Right ventricle myocardium inferior (tissue), 1 donor: ENCODE data around the gene WDR91. TPM values are rescaled to one million over a fixed set of nuclear protein-coding genes. Genes with fewer than 3 reads are reported as not detected.
A peak's percentile ranks its signal among the peaks of the same experiment; 100 is the strongest.

ENCODE experiments used
- ATAC-seq: fragments of 200-7000 bp; cut with Tn5 transposase; one replicate; pipeline ENCODE4 v1.9.1; 2020; ENCODE audit warnings: mild to moderate bottlenecking, moderate library complexity
- DNase-seq: peaks from one replicate; pipeline ENCODE4 v3.0.0; 2021; ENCODE audit errors: missing footprints
- intact Hi-C: fragments of 100-400 bp; cut with DNase I; formaldehyde crosslinking; loops from one replicate; pipeline ENCODE4 v1.11.0; 2022
- long read RNA-seq: library from polyadenylated mRNA; unstranded; transcript quantifications from one replicate; pipeline ENCODE4 v2.0.0, GENCODE V29; 2021
- total RNA-seq: library from RNA; stranded (reverse); fragmentation: NEBNext Ultra II Directional; extraction: Animal tissue kit (Norgen Biotek cat#: 25700); gene quantifications from one replicate; pipeline ENCODE4 v1.2.1, GENCODE V29; 2021
- donor health status: DM: no; HTN: yes; CAD: no; lungs with severe emphysema.

WDR91 gene
- total RNA-seq: 3.8 TPM
- long read RNA-seq, full-length matches to known transcripts: 4 of 6 reads
- long read RNA-seq, partial matches to known transcripts: 1 of 6 reads
- long read RNA-seq, other reads (novel, unspliced or antisense): 1 of 6 reads

DNA sequence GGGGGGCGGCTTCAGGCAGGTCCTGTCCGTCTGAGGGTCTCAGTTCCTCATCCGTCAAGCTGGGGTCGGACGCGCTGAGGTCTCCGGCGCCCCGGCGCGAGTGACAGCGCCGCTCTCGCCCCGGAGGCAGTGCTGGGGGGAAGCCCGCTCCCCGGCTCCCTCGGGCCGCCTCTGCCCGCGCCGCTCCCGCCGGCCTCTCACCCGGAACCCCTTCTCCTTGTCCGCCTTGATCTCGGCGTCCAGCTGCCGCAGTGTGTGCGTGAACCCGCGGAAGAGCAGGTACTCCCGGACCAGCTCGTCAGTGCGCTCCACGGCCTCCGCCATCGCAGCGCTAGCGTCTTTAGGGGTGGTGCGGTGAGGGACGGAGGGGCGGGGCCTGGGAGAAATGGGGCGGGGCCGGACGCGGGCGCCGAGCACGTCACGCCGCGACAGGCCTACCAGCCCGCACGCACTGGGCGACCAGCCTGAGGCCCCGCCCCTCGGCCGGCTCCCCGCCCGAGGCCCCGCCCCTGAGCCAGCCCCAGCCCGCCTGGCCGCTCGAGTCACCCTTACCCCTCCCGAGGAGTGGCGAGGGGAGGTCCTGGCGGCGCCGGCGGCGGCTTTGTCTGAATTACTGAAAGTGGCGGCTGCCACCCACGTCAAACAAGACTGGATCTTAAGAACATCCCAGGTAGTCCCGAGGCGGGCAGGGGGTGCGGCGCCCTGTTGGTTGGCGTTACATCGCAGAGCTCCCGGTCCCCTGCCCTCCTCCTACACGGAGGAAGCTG, at the start of gene WDR91:
Gene WDR91, minus strand, starts transcription at position 348 of the 767 bp plus-strand sequence. Its CDS starts 24 bp downstream, at position 324.
- peak; percentile 99 for ATAC-seq
- peak; percentile 97 for DNase-seq
- intact Hi-C loops: no loop called here

DNA sequence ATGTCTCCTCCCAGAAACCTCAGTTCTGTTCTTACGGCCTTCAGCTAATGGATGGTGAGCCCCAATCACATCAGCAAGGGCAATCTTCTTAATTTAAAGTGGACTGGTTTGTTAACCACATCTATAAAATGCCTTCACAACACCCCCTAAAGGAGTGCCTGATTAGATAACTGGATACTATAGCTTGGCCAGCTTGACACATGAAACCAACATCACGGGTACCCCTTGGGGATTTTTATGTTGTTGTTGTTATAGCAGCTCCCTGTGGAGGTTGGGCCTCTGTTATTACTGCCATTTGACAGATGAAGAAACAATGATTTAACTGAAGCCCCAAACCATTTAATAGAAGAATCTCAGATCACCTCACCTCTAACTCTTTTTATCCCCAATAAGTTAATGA, 49.1 kb upstream of the WDR91 start:
- DNase-seq: no peak
- intact Hi-C loops: no loop called here
- no peak for ATAC-seq

DNA sequence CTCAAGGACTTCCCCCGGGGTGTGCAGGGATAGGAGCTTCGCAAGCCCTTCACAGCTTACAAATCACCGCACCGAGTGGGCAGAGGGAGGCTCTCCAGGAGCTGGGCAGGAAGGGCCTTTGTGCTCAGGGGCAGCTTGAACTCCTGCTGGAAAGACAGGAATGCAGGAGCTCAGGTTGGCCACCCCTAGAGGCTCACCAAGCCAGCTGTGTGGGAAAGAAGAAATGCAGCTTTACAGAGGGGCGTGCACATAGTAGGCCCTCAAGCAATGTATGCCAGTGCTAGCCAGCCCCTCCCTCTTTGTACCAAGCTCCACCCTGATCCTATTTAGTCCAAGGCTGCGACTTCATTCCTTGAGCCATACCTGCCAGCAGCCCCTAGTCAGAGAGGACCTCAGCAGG, 48.4 kb upstream of the WDR91 start:
- intact Hi-C loops: no loop called here
- DNase-seq: no peak
- ATAC-seq: no peak

DNA sequence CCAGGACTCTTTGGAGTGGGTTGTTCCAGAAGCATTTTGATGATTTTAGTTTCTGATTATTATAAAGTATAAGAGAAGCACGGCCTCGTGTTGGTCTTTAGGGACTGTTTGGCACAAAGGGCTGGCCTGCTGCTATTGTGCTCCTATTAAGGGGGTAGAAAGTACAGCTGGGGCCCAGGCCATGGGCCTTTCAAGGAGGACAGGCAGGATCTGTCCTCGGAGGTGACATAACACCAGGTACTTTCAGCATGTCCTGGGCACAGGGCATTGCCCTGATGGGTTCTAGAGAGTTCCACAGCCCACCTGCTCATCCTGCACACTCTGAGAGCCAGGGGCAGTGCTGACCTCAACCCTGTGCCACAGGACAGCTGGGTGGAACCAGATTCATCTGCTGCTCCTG, 47.3 kb upstream of the WDR91 start:
- ATAC-seq: no peak
- no peak for DNase-seq
- intact Hi-C loops: no loop called here

DNA sequence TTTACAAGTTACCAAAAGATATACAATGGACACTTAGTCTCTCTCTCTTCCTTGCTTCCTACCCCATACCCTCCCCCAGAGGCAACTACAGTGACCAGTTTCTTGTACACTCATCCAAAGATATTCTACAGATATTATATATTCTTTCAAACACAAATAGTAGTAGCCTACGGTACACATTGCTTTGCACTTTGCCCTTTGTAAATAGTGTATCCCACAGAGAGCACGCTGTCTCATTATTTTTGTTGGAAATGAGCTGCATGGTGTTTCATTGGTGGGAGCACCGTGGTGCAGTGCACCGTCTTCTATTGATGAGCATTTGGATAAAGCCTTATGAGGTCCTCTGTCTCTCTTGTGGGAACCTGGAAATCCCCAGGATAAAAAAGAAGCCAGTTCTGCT, 46.5 kb upstream of the WDR91 start:
- intact Hi-C loops: no loop called here
- no peak for DNase-seq
- ATAC-seq: no peak

DNA sequence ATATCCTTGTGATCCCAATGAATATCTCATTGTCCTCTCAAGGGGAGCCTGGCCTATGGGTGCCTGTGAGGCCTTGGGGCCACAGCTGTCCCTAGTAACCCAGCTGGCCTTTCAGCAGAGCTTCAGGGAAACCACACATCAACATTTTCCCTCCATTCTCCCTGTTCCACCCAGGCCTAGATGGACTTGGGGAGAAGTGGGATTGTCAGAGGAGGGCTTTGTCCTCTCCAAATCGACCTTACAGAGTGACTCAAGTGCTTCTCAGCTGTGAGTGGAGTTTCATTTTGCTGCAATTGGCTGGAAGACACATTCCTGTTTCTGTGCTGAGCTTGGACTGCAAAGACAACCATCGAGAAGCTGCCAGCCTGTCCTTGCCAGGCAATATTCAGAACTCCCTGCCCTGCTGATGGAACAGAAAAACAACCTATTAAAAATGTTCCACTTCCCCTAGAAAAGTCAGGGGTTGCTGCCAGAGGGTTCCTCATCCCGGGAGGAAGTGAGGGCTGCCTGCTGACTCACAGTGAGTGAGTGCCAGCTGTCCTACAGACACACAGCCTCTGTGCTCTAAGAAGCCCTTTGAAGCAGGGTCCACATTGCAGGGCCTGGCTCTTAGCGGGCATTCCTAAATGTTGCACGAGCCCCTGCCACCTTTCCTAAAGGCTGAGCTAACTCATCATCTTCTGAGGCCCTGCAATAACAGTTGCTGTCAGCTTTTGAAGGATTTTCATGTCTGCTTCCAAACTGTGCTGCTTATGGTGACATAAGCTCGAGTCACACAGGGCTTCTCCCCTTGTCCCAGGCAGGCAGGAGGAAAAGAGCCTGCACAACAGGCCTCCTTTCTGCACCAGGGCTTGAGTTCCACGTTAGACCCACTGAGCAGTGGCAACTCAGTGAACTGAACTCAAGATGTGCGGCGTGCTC, 42.8 kb upstream of the WDR91 start:
- peak; percentile 89 for ATAC-seq
- intact Hi-C loops: no loop called here
- peak; percentile 84 for DNase-seq

DNA sequence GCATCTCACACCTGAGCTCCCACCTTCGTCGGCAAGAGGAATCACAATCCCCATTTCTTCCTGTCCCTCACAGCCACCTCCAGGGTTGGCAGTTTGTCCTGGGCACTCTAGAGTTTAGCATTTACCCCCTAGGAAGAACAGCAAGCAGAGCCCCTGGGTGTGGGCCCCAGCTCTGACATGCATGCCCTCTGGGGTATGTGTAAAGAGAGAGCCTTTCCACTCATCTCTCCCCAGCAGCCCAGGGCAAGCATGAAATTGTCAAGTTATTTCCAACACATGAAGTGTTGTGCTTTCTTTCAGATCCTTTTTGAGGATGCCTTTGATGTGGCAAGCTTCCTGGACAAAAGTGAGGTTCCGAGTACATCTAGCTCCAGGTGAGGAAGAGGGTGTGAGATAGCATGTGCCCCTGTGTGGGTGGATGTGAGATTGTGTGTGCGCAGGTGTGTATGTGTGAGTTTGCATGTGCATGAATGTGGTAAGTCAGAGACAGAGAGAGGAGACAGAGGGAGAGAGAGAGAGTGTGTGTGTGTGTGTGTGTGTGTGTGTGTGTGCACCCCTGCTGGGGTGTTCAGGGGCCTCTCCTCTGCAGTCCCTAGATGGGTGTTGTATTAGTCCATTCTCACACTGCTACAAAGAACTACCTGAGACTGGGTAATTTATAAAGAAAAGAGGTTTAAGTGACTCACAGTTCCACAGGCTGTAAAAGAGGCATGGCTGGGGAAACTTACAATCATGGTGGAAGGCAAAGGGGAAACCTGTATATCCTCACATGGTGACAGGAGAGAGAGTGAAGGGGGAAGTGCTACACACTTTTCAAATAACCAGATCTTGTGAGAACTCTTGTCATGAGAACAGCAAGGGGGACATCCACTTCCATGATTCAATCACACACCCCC, 40.4 kb upstream of the WDR91 start:
- ATAC-seq (no peak), DNase-seq (no peak)
- intact Hi-C loops: no loop called here

DNA sequence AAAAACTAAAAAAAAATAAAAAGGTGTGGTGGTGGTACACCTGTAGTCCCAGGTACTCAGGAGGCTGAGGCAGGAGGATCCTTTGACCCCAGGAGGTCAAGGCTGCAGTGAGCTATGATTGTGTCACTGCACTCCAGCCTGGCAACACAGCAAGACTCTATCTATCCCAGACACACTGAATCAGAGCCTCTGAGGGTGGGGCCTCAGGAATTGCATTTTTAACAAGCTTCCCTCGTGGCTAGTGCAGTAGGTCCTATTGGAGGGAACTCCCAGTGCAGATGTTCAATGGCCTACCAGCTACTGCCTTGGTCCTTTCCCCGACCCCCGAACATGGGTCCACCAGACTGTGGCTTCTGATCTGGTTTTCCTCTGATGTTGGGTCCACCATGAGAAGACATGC, 37.2 kb upstream of the WDR91 start:
- DNase-seq (no peak), ATAC-seq (no peak)
- intact Hi-C loops: no loop called here

DNA sequence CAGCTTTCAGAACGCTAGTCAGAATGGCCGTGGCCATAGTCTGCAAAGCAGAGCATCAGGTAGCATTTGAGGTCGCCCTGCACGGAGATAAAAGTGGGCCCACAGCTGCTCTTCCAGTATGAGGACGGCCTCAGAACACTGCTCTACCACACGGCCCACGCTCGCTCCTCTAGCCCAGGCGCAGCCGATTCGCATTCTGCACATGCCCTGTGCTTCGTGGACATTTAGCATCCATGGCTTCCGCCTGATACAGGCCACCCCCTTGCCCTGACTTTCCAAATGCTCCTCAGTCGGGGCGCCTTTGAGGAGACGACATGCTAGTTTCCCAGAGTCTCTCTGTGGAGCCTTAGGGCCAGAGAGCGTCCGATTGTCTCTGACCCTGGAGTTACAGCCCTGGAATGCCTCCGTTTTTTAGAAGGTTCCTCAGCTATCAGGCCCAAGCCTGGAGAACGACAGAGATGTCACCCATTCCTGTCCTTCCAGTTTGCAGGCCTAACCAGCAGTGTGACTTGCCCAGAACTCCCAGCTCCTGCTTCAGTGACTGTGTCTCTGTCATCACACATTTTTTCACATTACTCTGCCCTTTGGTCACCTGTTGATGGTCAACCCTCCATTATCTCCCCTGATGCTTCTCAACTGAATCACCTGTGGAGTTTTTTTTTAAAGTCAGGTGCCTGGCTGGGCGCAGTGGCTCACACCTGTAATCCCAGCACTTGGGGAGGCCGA, 36.6 kb upstream of the WDR91 start:
- intact Hi-C loops: no loop called here
- DNase-seq (no peak), ATAC-seq (no peak)

DNA sequence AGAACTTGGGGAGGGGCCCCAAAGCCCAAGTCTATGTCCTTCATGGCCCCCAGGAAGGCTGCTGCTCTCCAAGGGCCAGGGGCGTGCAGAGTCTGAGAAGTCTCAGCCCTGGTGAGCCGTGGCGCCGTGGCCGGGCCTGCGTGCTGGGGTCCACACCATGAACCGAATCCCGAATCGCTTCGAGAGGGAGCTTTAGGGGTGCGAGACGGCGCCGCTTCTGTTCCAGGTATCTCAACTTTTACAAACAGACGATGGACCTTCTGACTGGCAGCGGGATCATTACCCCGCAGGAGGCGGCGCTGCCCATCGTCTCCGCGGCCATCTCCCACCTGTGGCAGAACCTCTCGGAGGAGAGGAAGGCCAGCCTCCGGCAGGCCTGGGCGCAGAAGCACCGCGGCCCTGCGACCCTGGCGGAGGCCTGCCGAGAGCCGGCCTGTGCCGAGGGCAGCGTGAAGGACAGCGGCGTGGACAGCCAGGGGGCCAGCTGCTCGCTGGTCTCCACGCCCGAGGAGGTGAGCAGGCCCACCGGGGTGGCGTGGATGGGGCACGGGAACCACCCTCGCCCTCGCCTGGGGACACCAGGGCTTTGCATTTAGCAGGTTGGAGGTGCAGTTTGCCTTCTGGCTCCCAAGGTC, 35.0 kb upstream of the WDR91 start:
- intact Hi-C loops: no loop called here
- no peak for ATAC-seq
- no peak for DNase-seq

DNA sequence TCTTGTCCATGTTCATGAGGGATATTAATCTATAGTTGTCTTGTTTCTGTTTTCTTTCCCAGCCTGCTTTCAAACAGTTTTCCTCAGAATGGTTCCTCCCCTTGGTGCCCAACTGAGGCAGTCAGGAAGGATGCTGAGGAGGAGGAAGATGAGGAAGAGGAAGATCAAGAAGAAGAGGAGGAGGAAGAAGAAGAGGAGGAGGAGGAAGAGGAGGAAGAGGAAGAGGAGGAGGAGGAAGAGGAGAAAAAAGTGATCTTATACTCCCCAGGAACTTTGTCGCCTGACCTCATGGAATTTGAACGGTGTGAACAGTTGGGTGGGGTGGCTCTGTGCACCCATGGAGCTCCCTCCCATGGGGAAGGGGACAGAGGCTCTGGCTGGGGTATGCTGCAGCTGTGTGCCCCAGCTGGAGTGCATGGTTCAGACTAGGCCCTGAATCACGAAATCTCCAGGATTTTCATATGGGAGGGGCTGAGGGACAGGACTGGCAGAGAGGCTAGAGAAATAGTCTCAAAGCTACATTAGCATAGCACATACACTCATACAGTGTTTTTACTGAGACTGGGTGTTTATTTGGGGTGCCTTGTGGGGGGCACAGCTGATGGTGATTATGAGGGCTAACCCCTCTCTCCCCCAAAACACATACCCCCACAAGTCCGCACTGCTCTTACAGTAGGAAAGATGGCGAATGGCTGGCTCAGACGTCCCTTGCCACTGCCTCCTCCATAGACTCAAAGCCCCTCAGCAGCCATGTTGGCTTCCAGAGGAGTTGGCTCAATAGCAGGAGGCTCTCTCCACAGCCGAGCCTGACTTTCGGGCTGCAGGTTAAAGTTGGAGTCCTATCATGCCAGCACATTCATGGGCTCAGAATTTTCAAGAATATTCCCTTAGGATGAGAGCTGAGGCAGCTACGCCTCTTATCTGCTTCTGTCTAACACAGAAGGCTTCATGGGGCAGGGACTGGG, 34.2 kb upstream of the WDR91 start:
- no peak for ATAC-seq
- DNase-seq: no peak
- intact Hi-C loops: no loop called here

DNA sequence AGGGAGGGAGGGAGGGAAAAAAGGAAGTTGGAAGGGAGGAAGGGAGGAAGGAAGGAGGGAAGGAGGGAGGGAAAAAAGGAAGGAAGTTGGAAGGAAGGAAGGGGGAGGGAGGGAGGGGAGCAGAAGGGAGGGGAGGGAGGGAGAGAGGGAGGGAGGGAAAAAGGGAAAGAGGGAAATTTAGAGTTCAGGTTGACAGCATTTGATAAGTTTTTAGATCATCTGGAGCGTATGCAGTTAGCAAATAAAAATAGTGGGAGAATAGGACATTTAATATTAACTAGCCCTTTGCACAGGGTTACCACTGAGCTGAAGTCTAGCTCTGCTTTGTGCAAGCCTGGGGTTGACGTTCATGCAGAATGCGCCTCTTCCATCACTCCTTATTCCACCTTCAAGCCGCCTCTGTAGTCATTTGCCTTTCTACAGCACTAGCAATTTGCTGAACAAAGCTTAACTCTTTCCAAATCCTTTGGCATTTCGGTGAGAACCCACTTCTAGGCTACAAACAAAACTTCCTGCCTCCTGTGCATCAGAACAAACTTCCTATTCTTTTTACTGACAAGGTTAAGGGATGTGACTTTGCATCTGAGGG, 30.9 kb upstream of the WDR91 start:
- ATAC-seq: no peak
- intact Hi-C loops: no loop called here
- no peak for DNase-seq

DNA sequence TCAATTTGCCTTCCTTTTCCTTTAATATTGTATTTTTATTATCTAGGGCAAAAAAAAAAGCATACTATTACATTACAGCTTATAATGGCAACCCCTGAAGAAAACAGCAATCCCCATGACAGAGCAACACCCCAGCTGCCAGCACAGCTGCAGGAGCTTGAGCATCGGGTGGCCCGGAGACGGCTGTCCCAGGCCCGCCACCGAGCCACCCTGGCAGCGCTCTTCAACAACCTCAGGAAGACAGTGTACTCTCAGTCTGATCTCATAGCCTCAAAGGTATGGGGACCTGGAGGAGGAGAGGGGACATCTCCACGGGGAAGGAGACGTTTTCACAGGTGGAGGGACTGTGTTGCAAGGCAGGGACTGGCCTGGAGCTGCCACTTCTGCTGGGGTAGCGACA, 29.1 kb upstream of the WDR91 start:
- intact Hi-C loops: no loop called here
- DNase-seq (no peak), ATAC-seq (no peak)

DNA sequence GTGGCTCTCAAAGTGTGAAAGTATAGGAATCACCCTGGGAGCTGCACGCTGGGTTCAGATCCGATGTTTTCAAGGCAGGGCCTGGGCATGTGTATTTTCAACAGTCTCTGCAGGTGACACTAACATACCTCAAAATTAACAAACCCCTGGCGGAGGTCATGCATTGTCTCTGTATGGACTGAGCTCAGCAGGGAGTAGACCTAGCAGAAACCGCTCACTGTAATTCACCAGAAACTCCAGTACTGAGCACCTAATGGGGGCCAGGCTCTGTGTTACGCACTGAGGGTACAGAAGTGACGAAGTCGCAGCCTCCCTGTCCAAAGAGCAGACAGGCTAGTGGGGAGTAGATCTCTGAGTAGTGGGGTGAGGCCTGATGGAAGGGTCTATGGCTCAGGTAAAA, 27.9 kb upstream of the WDR91 start:
- intact Hi-C loops: no loop called here
- ATAC-seq (no peak), DNase-seq (no peak)

DNA sequence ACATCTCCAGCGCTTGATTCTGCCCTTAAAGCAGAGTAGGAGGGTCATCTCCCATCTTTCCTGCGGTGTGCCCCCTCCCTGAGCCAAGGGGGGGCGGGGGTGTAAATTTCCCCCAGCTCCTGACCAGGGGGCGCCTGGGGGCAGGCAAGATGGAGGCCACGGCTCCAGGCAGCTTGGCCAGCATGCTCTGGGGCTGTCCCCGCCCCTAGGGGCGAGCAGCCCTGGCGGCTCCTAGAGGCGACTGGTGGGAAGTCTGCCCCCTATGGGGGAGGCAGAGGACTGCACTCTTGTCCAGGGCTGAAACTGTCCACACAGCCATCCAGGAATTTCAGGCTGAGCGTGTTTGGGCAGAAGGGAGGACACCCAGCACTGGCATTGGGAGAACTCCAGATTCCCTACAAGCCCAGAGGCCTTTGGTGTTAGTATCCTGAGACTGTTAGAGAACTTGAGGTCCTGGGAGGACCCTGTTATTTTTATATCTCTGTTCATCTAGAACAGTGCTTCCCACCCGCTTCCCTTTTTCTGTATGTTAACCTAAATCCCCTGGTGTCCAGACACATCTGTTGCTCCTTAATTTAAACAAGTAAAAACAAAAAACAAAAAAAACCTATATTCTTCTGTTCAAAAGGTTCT, 26.9 kb upstream of the WDR91 start:
- no peak for ATAC-seq
- intact Hi-C loops: no loop called here
- no peak for DNase-seq

DNA sequence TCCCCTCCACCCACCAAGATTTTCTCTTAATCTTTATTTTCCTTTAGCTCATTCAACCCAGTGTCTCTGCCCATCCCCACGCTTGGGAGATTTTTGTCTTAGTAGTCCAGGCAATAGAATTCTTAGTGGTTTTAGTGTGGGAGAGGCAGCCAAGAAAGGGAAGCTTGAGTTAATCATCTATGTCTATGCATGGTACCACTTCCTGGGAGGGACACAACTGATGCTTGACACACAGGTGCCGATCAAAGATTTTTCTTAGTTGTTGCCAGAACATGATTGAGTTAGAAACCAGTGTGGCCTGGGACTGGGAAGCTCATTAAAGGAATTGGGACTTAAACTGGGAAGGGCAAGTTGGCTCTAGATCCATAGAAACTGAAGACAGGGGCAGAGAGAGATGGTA, 25.4 kb upstream of the WDR91 start:
- intact Hi-C loops: no loop called here
- ATAC-seq (no peak), DNase-seq (no peak)
